Measurements from ENCODE around the gene KHNYN.

Gene KHNYN

GRCh38 chr14:24401810-24402702 is 27.7 kb upstream of the KHNYN start:
- no peak for DNase-seq (ENCODE audit: low read depth in 2 of 2)

- DNase-seq (ENCODE audit: low read depth in 2 of 2) = no peak
These were observed 26.3 kb upstream of the KHNYN start for GRCh38 chr14:24403294-24403998.

GRCh38 chr14:24404814-24405213 is 24.9 kb upstream of the KHNYN start:
- DNase-seq (ENCODE audit: low read depth in 2 of 2) = no peak

- no peak for DNase-seq (ENCODE audit: low read depth in 2 of 2)
These were observed 23.3 kb upstream of the KHNYN start for GRCh38 chr14:24406416-24406815.

- no peak for DNase-seq (ENCODE audit: low read depth in 2 of 2)
These were observed 22.0 kb upstream of the KHNYN start for GRCh38 chr14:24407608-24408325.

GRCh38 chr14:24408764-24409163 is 21.0 kb upstream of the KHNYN start:
- no peak for DNase-seq (ENCODE audit: low read depth in 2 of 2)

- DNase-seq (ENCODE audit: low read depth in 2 of 2) = no peak
These were observed 20.6 kb upstream of the KHNYN start for GRCh38 chr14:24409192-24409591.

- DNase-seq (ENCODE audit: low read depth in 2 of 2) = no peak
These were observed 19.8 kb upstream of the KHNYN start for GRCh38 chr14:24409956-24410355.

GRCh38 chr14:24411443-24412389 is 18.0 kb upstream of the KHNYN start:
- DNase-seq (ENCODE audit: low read depth in 2 of 2) = no peak

GRCh38 chr14:24414077-24414476 is 15.7 kb upstream of the KHNYN start:
- DNase-seq (ENCODE audit: low read depth in 2 of 2) = no peak

- no peak for DNase-seq (ENCODE audit: low read depth in 2 of 2)
These were observed 14.9 kb upstream of the KHNYN start for GRCh38 chr14:24414732-24415420.

- no peak for DNase-seq (ENCODE audit: low read depth in 2 of 2)
These were observed 14.1 kb upstream of the KHNYN start for GRCh38 chr14:24415421-24416253.

GRCh38 chr14:24416254-24416931 is 13.4 kb upstream of the KHNYN start:
- DNase-seq (ENCODE audit: low read depth in 2 of 2) = no peak

- no peak for DNase-seq (ENCODE audit: low read depth in 2 of 2)
These were observed 12.7 kb upstream of the KHNYN start for GRCh38 chr14:24416932-24417619.

GRCh38 chr14:24417832-24418491 is 11.8 kb upstream of the KHNYN start:
- DNase-seq (ENCODE audit: low read depth in 2 of 2) = no peak

GRCh38 chr14:24418492-24418873 is 11.3 kb upstream of the KHNYN start:
- DNase-seq (ENCODE audit: low read depth in 2 of 2) = no peak

GRCh38 chr14:24422261-24422660 is 7.5 kb upstream of the KHNYN start:
- DNase-seq (ENCODE audit: low read depth in 2 of 2) = no peak
